Transverse colon (tissue), 4 donors: Measurements from ENCODE around the gene IER5L. TPM values are rescaled to one million over a fixed set of nuclear protein-coding genes. Genes with fewer than 3 reads are reported as not detected.

ENCODE experiments used
- DNase-seq: peaks from one replicate; pipeline ENCODE4 v3.0.0-alpha.2; 2019
- H3K27ac ChIP-seq, 4 donors: fragments of 200-600 bp; sonication (generic); 2 replicates each; pipeline ENCODE4 v1.5.1; 2016 to 2018; ENCODE audit warnings: inconsistent platforms in 4 of 4
- H3K27me3 ChIP-seq: fragments of 200-600 bp; sonication (generic); 2 replicates; pipeline ENCODE4 v1.5.1; 2017; ENCODE audit warnings: inconsistent platforms
- H3K36me3 ChIP-seq, 4 donors: fragments of 200-600 bp; sonication (generic); 2 replicates each; pipeline ENCODE4 v1.5.1; 2017 to 2019; ENCODE audit warnings: inconsistent platforms in 4 of 4
- H3K4me1 ChIP-seq, 4 donors: fragments of 200-600 bp; sonication (generic); 2 replicates each; pipeline ENCODE4 v1.5.1; 2017 to 2020; ENCODE audit warnings: inconsistent platforms in 4 of 4
- H3K4me3 ChIP-seq, 4 donors: fragments of 200-600 bp; sonication (generic); 1 replicate in 1 of 4; 2 replicates in 3 of 4; pipeline versions ENCODE4 v1.5.1 to v1.6.1; 2017 to 2019; ENCODE audit warnings: inconsistent platforms in 4 of 4
- H3K9me3 ChIP-seq, 2 donors: fragments of 200-600 bp; sonication (generic); 2 replicates each; pipeline ENCODE4 v1.5.1; 2017 to 2019; ENCODE audit warnings: inconsistent platforms in 2 of 2
- EP300 ChIP-seq: sonication (generic); formaldehyde crosslinking; IDR thresholded peaks from one replicate; pipeline ENCODE4 v1.6.1; 2017; ENCODE audit warnings: antibody characterized with exemption, low read depth
- POLR2A ChIP-seq: fragments of 450-650 bp; IDR thresholded peaks from one replicate; pipeline ENCODE4 v1.6.1; 2016; ENCODE audit warnings: antibody characterized with exemption, mild to moderate bottlenecking, moderate library complexity
- POLR2AphosphoS5 ChIP-seq, 3 donors: sonication (generic); formaldehyde crosslinking; IDR thresholded peaks; one replicate each; pipeline ENCODE4 v1.6.1; 2016; ENCODE audit warnings: antibody characterized with exemption in 3 of 3
- WGBS, 2 donors: methylation state at CpG; one replicate each; pipeline ENCODE4 v1.1.5; 2018; ENCODE audit warnings: low coverage in 1 of 2; 5-methylcytosine and 5-hydroxymethylcytosine counted together
- in situ Hi-C, 4 donors: fragments of 200-750 bp; cut with MboI; loops; one replicate each; pipeline versions ENCODE4 v1.15.0 to v1.15.1; 2017; ENCODE audit warnings: low sequenced_read_pairs in 3 of 4, low pct_ligation_motif_present in 1 of 4, low pct_unique_long_range_greater_than_20kb in 1 of 4
- intact Hi-C: fragments of 100-400 bp; cut with DNase I; formaldehyde crosslinking; loops from one replicate; pipeline ENCODE4 v1.15.1; 2023; ENCODE audit warnings: low total_unique reads
- total RNA-seq, 4 donors: library from RNA; depleted of rRNA; stranded (reverse); fragments of >200 nt; gene quantifications; one replicate each; pipeline ENCODE4 v1.1.0, GENCODE V29; 2016
- TF ChIP-seq, protein P1 (sequence below), 5 experiments: fragments of 200-600 bp in 3 of 5; fragments of 450-650 bp in 2 of 5; sonication (generic) in 3 of 5; IDR thresholded peaks; 1 replicate in 2 of 5; 2 replicates in 3 of 5; pipeline ENCODE4 v1.5.1; 2016 to 2017; ENCODE audit warnings: antibody characterized with exemption in 5 of 5, inconsistent platforms in 3 of 5, mild to moderate bottlenecking in 2 of 5, moderate library complexity in 1 of 5

Gene IER5L
- total RNA-seq, 4 donors from 2014 or later: 1.8 to 6.5 (median 5.2) TPM

DNA sequence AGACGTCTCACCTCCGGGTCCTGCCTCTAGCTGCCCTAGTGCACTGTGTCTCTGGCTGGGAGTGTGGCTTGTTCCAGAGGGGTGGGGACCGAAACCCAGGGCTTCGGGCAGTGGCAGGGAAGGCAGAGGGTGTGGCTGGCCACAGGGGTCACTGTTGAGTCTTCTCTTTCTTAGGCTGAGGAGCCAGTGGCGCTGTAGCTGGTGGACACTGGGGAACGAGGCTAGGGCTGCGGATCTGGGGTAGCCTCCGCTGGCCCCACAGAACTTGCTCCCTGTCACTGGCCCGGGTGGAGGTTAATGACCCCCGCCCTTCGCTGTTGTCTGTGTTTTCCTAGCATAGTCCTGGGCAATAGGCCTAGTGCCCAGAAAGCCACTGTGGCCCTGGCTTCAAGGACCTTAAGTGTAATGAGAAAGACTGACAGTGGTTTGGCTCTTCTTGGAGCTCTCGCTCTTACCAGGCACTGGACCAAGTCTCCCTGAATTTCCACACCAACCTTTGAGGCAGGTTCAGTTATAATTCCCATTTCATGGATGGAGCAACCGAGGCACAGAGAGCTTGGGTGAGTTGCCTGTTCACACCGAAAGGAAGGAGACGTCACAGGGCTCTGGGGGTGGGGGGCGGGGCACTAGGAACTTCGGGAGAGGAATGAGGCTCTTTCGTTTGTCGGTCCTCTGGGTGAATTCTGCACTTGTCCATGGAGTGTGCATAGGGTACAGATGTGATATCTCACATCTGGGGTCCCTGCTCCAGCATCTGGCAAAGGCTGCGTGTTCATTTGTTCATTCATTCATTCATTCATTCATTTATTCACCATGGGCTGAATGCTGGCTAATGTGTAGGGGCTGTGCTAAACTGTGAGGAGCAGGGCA is 4.8 kb upstream of the IER5L start:
- Histone ChIP-seq H3K9me3 (no peaks in the 10 kb centered on the region), H3K4me3 (no peak overlapping the region), H3K27me3 (no peaks in the 10 kb centered on the region), H3K4me1 (peaks cover 21 to 62% (median 39%) of the 10 kb centered on the region in 4 donors), H3K27ac (peak overlapping the region; percentile 5 to 52 (median 32)), H3K36me3 (no peaks in the 10 kb centered on the region)
- TF ChIP-seq, protein P1, sequence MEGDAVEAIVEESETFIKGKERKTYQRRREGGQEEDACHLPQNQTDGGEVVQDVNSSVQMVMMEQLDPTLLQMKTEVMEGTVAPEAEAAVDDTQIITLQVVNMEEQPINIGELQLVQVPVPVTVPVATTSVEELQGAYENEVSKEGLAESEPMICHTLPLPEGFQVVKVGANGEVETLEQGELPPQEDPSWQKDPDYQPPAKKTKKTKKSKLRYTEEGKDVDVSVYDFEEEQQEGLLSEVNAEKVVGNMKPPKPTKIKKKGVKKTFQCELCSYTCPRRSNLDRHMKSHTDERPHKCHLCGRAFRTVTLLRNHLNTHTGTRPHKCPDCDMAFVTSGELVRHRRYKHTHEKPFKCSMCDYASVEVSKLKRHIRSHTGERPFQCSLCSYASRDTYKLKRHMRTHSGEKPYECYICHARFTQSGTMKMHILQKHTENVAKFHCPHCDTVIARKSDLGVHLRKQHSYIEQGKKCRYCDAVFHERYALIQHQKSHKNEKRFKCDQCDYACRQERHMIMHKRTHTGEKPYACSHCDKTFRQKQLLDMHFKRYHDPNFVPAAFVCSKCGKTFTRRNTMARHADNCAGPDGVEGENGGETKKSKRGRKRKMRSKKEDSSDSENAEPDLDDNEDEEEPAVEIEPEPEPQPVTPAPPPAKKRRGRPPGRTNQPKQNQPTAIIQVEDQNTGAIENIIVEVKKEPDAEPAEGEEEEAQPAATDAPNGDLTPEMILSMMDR (IDR thresholded peaks at IDR 0.05): peak in 4 of 5 experiments; percentile 26 to 43 (median 34)
- no peak for TF ChIP-seq POLR2AphosphoS5 (IDR thresholded peaks at IDR 0.05)
- intact Hi-C loops: no loop called here
- in situ Hi-C loops: no loop called here
- WGBS, 2 donors: 71 to 77% methylated on average over 4 to 20 of the region's 20 CpGs
- peak; percentile 53 for DNase-seq

DNA sequence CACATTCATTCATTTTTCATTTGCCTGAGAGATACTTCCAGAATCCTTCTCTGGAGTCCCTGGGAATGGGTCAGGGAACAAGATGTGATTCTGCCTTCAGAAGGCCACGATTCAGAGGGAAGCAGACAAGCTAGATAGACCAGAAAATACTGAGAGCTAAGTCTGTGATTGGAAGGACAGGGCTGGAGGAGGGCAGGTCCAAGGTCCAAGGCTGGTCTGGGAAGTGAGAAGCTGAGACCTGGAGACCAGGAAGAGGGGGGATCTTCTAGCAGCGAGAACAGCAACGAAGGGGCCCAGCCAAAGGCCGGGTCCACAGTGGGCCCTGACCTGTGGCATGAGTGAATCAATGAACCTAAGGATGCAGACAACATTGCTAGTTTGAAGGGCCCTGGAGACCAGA is 4.1 kb upstream of the IER5L start:
- Histone ChIP-seq H3K4me3 (no peak overlapping the region), H3K36me3 (no peaks in the 10 kb centered on the region), H3K9me3 (no peaks in the 10 kb centered on the region), H3K4me1 (peaks cover 21 to 62% (median 39%) of the 10 kb centered on the region in 4 donors), H3K27me3 (no peaks in the 10 kb centered on the region), H3K27ac (peak overlapping the region; percentile 5 to 44 (median 32))
- intact Hi-C loops (no loop called here), in situ Hi-C loops (no loop called here)
- no peak for DNase-seq
- WGBS, 2 donors: 67 to 78% methylated on average over 2 to 4 of the region's 4 CpGs
- TF ChIP-seq EP300 (no peak), POLR2AphosphoS5 (IDR thresholded peaks at IDR 0.05) (no peak), POLR2A (no peak)
- TF ChIP-seq, protein P1 (IDR thresholded peaks at IDR 0.05): no peak

DNA sequence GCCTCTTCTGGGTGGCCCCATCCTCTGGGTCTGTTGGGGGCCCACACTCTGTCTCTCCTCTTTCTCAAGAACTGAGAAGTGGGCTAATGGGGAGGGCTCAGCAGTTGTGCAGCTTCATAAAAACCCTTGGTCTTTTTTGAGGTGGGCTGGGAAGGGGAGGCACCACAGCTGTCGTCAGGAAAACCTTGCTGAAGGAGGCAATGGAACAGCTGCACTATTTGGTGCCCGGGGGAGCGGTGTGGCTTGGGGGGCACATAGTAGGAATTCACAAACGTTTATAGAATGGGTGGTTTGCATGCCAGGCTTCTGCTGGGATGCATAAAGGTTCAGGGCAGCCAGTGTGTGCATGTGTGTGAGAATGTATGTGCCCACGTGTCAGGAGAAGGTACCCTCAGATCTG is 3.2 kb upstream of the IER5L start:
- no peaks in the 10 kb centered on the region for H3K9me3 ChIP-seq
- TF ChIP-seq, protein P1 (IDR thresholded peaks at IDR 0.05): no peak
- TF ChIP-seq POLR2A (no peak), EP300 (no peak), POLR2AphosphoS5 (IDR thresholded peaks at IDR 0.05) (no peak)
- in situ Hi-C loops (no loop called here), intact Hi-C loops (no loop called here)
- DNase-seq: no peak
- no peaks in the 10 kb centered on the region for H3K36me3 ChIP-seq
- peaks cover 21 to 62% (median 39%) of the 10 kb centered on the region in 4 donors for H3K4me1 ChIP-seq
- WGBS, 2 donors: 60 to 83% methylated on average over 1 to 5 of the region's 5 CpGs
- no peak overlapping the region for H3K4me3 ChIP-seq
- H3K27ac ChIP-seq: peak overlapping the region in 1 of 4 donors; percentile 66
- H3K27me3 ChIP-seq: no peaks in the 10 kb centered on the region

DNA sequence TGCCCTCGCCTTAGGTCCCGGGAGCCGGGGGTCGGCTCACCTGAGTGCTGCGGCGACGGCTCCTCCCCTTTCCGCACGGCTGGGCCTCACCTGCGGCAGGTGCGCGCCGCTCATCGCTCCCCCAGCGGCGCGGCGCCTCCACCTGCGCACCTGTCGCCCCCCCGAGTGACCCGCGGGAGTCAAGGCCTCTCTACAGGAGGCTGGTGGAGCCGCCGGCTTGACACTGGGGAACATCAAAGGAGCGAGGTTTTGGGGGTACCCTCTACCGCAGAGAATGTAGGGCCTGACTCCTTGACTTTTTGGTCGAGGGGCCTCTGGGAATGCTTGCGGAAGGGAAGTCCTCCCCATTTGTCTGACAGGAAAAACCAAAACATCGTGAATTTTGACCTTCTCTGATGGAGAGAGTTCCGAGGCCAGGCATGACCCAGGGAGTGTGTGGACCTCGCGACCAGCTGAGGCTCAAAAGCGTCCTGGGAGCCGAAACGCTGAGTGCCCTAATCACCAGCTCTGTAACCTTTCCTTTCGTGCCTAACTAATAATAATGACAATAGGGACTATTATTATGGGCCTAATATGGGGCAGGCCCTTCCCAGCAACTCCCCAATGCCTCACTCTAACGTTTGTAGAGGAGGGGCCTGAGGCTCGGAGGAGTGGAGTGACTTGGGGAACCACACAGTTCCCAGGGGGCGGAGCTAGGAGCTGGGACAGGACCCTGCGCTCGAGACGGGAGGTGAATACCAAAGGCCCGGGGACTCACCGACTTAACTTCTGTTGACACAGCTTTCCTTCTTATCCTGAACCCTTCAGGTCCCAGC is 714 bp upstream of the IER5L start:
- H3K9me3 ChIP-seq: no peaks in the 10 kb centered on the region
- peak overlapping the region in 3 of 4 donors; percentile 89 to 95 (median 93) for H3K27ac ChIP-seq
- no peaks in the 10 kb centered on the region for H3K36me3 ChIP-seq
- WGBS, 2 donors: 23% methylated on average over 42 of the region's 45 CpGs; no CpG with 5 or more reads in 1 of the 2 donors
- intact Hi-C loops (loop anchor here (5.0 to 10.0 kb wide), 2 partner anchors 36 to 306 kb away; no protein-coding TSS in a partner anchor), in situ Hi-C loops (loop anchor here in 1 of 4 donors (10.0 kb wide), 1 partner anchor 316 kb away; no protein-coding TSS in a partner anchor)
- peaks cover 18 to 60% (median 45%) of the 10 kb centered on the region in 4 donors for H3K4me1 ChIP-seq
- no peak for DNase-seq
- no peaks in the 10 kb centered on the region for H3K27me3 ChIP-seq
- H3K4me3 ChIP-seq: peak overlapping the region in 3 of 4 donors; percentile 85 to 92 (median 90)
- TF ChIP-seq POLR2AphosphoS5 (IDR thresholded peaks at IDR 0.05) (no peak), EP300 (no peak), POLR2A (no peak)
- TF ChIP-seq, protein P1 (IDR thresholded peaks at IDR 0.05): no peak
